Activated CD8-positive, alpha-beta memory T cell treated with anti-CD3 and anti-CD28 coated beads, Interleukin-2, amount 50 U/mL, for 48 hours (primary cell): ENCODE data around the gene PXDN.

Source experiments
- DNase-seq: peaks from one replicate; pipeline ENCODE4 v3.0.0-alpha.2; 2020

The PXDN gene

GRCh38 chr2:1590596-1591460 is 153.5 kb downstream of the PXDN start:
- DNase-seq, result no peak

- no peak for DNase-seq
Observed at GRCh38 chr2:1588978-1589621, 155.2 kb downstream of the PXDN start.

- DNase-seq, result no peak
Observed at GRCh38 chr2:1588051-1588977, 156.0 kb downstream of the PXDN start.

- DNase-seq, result no peak
Observed at GRCh38 chr2:1586923-1587840, 157.1 kb downstream of the PXDN start.

- no peak for DNase-seq
Observed at GRCh38 chr2:1586251-1586922, 157.9 kb downstream of the PXDN start.

- no peak for DNase-seq
Observed at GRCh38 chr2:1585635-1586034, 158.7 kb downstream of the PXDN start.

GRCh38 chr2:1584691-1585485 is 159.4 kb downstream of the PXDN start:
- DNase-seq, result no peak

- no peak for DNase-seq
Observed at GRCh38 chr2:1584051-1584531, 160.2 kb downstream of the PXDN start.

- DNase-seq, result no peak
Observed at GRCh38 chr2:1582891-1583341, 161.4 kb downstream of the PXDN start.

GRCh38 chr2:1581965-1582625 is 162.2 kb downstream of the PXDN start:
- no peak for DNase-seq
